ENCODE measurements around the gene NEO1. TPM values are rescaled to one million over a fixed set of nuclear protein-coding genes. Genes with fewer than 3 reads are reported as not detected.
A peak's percentile ranks its signal among the peaks of the same experiment; 100 is the strongest.
"Not testable (repeated sequence)": the region's sequence is repeated elsewhere in the genome, so short reads cannot be mapped to it uniquely, and the experiment has no call there.

NEO1 gene
- total RNA-seq, 2 donors from 2014 or later, result 5.2 to 5.3 TPM

DNA sequence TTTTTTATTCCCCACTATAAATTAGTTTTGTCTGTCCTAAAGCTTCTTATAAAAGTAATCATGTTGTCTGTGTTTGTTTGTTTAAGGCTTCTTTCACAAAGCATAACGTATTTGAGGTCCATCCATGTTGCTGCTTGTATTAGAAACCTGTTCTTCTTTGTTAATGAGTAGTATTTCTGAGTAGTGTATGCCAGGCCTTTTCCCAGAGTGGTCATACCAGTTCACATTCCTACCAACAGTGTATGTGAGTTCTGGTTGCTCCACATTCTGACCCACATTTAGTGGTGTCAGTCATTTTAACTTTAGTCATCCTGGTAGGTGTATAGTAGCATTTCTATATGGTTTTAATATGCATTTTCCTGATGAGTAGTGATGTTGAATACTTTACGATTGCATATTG lies 98.6 kb downstream of the NEO1 start:
- ATAC-seq, result no peak
- no peak overlapping the region for H3K27ac Mint-ChIP-seq
- no peak for DNase-seq (ENCODE audit: low spot score in 2 of 2)
- peaks cover 31 to 37% of the 10 kb centered on the region in 2 donors for H3K36me3 Mint-ChIP-seq
- peaks cover 10 to 38% of the 10 kb centered on the region in 2 donors for H3K9me3 Mint-ChIP-seq

DNA sequence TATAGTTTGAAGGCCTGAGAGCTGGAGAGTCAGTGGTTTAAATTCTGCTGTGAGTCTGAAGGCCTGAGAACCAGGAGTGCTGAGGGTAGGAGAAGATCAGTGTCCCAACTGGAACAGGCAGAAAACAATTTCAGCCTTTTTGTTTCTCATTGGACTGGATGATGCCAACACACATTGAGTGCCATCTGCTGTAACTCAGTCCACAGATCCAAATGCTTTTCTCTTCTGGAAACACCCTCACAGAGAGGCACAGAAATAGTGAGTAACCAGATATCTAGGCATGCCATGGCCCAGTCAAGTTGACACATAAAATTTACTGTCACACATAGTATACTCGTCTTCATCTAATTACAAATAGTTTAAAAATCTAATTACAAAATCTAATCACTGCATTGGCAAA lies 100.8 kb downstream of the NEO1 start:
- H3K27ac Mint-ChIP-seq, result no peak overlapping the region
- no peak for DNase-seq (ENCODE audit: low spot score in 2 of 2)
- peaks cover 14 to 39% of the 10 kb centered on the region in 2 donors for H3K9me3 Mint-ChIP-seq
- H3K36me3 Mint-ChIP-seq, result peaks cover 37 to 47% of the 10 kb centered on the region in 2 donors
- no peak for ATAC-seq

DNA sequence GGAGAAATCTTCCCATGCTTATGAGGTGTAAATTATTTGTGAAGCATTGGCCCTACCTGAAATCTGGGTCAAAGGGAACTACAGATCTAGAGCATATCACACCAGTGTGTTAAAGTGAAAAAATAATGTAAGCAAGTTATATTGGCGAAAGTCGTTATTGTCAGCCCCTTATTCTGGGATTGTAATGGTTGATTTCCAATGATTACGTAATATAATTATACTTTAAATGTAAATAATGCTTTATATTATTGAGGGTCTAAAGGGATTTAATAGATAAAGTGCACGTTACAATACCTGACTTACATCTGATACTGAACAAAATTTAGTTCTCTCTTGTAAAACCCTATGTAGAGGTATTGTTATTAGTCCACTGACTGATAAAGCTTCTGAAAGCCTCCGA lies 101.2 kb downstream of the NEO1 start:
- Mint-ChIP-seq H3K27ac (no peak overlapping the region), H3K36me3 (peaks cover 37 to 47% of the 10 kb centered on the region in 2 donors), H3K9me3 (peaks cover 14 to 39% of the 10 kb centered on the region in 2 donors)
- no peak for ATAC-seq
- DNase-seq (ENCODE audit: low spot score in 2 of 2), result no peak

DNA sequence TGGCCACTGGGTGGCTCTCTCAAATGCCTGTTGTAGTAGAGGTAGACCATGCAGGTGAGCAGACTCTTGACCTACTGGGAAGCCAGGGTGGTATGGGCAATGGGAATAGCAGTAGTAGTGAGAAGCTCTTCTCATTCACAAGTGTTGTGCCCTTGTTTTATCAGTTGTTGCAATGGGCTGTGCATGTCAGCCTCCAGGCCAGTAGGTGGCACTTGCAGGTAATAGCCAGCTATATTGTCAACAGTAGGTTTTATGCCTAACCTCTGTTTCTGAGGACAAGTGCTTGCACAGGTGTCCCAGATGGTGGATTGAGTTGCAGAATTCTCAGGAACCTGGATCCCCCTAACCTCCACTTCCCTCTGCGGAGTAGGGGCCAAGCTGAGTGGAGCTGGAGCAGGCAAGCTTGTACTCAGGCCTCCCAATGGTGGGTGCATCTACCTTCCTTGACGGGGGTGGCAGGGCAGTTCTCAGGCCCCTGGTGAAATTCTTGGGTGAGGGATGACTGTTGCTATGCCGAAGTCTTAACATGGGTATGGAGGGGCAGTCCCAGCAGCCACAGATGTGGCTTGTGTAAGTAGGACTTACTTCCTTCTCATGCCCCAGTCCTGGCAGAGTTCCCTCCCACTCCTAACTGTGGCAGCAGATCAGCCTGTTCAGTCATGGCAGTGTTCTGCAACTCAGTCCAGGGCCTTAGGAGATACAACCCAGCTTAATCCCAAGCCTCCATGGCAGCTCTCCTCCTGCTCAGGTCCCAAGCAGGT lies 104.3 kb downstream of the NEO1 start:
- ATAC-seq, result peak in 1 of 2 donors; percentile 53
- peaks cover 30 to 36% of the 10 kb centered on the region in 2 donors for H3K36me3 Mint-ChIP-seq

DNA sequence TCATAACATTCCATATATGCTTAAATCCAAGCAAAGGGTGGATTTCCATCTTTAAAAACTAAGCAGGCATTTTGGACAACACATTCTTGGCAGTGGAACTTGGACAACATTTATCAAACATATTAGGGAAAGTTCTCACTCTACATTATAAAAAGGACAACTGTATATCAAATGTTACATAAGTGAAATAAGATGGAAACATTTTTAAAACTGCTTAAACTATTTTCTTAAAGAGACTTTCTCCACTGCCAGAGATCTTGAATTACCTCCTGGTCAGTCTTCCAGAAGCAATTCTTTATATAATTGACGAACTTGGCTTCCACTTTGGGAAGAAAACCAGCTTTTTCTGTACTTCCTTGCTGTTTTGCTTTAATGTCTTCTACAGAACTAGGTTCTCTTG lies 109.3 kb downstream of the NEO1 start:
- DNase-seq (ENCODE audit: low spot score in 2 of 2) (no peak), ATAC-seq (no peak)
- Mint-ChIP-seq H3K9me3 (peaks cover 5 to 11% of the 10 kb centered on the region in 2 donors), H3K36me3 (peaks cover 11 to 14% of the 10 kb centered on the region in 2 donors), H3K27ac (no peak overlapping the region)

More for the DNA sequence above, 104.3 kb downstream of the NEO1 start:
- peaks cover 6 to 30% of the 10 kb centered on the region in 2 donors for H3K9me3 Mint-ChIP-seq
- H3K27ac Mint-ChIP-seq, result no peak overlapping the region
- no peak for DNase-seq (ENCODE audit: low spot score in 2 of 2)

DNA sequence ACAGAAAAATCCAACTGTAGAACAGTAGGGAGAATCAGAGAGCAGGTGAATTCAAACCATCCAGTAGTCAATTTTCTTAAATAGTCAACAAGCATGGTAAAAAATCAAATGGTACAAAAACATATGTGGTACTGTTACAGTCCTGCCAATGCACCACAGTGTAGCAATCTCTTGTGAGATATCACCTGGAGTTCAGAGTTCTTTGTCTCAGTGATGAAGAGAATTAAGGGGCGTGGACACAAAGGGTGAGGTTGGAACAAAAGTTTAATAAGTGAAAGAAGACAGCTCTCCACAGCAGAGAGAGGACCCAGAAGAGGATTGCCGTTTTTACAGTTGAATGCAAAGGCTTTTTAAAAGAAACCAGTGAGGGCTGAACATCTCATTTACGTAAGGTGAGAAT lies 113.2 kb downstream of the NEO1 start:
- H3K9me3 Mint-ChIP-seq, result peaks cover 6 to 11% of the 10 kb centered on the region in 2 donors
- peaks cover 8 to 17% of the 10 kb centered on the region in 2 donors for H3K36me3 Mint-ChIP-seq
- H3K27ac Mint-ChIP-seq, result peak overlapping the region in 1 of 2 donors; percentile 52
- DNase-seq (ENCODE audit: low spot score in 2 of 2) (no peak), ATAC-seq (no peak)

DNA sequence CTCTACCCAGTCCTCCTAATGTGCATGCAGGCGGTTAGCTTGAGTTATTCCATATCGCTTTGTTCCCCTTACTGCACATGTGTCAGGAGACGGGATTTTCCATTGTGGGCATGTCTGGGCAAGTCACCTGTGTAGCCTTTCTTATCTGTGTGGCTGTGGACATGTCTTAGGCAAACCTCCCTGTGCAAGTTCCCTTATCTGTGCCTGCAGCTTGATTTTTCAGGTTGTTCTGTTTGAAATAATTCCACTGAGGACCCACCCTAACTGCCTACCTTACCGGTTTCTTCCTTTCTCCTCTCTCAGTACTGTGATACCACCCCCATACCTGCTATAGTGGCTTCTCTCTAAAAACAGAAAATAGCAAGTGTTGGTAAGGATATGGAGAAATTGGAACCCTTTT lies 113.6 kb downstream of the NEO1 start:
- peak overlapping the region in 1 of 2 donors; percentile 52 for H3K27ac Mint-ChIP-seq
- peaks cover 8 to 17% of the 10 kb centered on the region in 2 donors for H3K36me3 Mint-ChIP-seq
- DNase-seq (ENCODE audit: low spot score in 2 of 2), result no peak
- ATAC-seq, result no peak
- H3K9me3 Mint-ChIP-seq, result peaks cover 6 to 11% of the 10 kb centered on the region in 2 donors

DNA sequence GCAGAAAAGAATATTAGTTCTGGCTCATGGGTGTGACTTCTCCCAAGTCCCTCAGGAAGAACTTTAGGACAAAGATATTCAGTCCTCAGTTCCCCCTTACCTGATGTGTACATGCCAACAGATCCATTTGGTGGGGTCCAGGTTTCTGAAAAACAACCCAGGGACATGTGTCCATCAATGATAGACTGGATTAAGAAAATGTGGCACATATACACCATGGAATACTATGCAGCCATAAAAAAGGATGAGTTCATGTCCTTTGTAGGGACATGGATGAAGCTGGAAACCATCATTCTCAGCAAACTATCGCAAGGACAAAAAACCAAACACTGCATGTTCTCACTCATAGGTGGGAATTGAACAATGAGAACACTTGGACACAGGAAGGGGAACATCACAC lies 114.4 kb downstream of the NEO1 start:
- not testable (repeated sequence) for ATAC-seq; DNase-seq (ENCODE audit: low spot score in 2 of 2)
- peaks cover 8 to 17% of the 10 kb centered on the region in 2 donors for H3K36me3 Mint-ChIP-seq
- H3K27ac Mint-ChIP-seq, result peak overlapping the region in 1 of 2 donors; percentile 52
- H3K9me3 Mint-ChIP-seq, result peaks cover 6 to 11% of the 10 kb centered on the region in 2 donors

DNA sequence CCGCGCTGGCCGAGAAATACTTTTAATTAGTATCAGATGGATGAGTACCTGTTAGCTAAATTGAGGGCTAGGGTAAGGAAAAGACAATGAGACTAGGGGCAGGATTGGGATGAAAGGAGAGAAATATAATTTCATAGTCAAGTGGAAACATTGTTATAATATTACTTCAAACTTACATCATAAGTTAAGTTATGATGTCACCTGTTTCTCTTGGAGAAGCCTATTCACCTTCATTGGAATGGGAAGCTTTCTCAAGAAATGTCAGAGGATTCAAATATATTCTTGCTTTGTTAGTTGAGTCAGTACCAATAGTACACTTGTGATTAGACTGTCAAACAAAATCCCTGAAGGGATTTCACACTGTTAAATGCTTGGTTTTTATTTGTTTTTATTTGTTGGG lies 116.2 kb downstream of the NEO1 start:
- DNase-seq (ENCODE audit: low spot score in 2 of 2), result no peak
- no peak for ATAC-seq

DNA sequence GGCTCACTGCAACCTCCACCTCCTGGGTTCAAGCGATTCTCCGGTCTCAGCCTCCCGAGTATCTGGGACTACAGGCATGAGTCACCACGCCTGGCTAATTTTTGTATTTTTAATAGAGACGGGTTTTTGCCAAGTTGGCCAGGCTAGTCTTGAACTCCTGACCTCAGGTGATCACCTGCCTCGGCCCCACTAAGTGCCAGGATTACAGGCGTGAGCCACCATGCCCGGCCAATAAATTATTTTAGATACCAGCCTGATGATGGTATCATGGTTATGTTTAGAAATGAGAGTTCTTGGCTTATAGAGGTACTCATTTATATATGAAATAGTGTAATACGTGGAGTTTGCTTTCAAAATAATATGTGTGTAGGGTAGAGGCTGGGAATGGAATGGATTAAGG lies 119.4 kb downstream of the NEO1 start:
- Mint-ChIP-seq H3K27ac (no peak overlapping the region), H3K36me3 (peaks cover under 1% of the 10 kb centered on the region in 2 donors), H3K9me3 (no peaks in the 10 kb centered on the region)
- ATAC-seq, result no peak
- DNase-seq (ENCODE audit: low spot score in 2 of 2), result no peak

More for the DNA sequence above, 116.2 kb downstream of the NEO1 start:
- Mint-ChIP-seq H3K9me3 (peaks cover 6 to 11% of the 10 kb centered on the region in 2 donors), H3K36me3 (peaks cover 8 to 17% of the 10 kb centered on the region in 2 donors), H3K27ac (peak overlapping the region in 1 of 2 donors; percentile 2)

DNA sequence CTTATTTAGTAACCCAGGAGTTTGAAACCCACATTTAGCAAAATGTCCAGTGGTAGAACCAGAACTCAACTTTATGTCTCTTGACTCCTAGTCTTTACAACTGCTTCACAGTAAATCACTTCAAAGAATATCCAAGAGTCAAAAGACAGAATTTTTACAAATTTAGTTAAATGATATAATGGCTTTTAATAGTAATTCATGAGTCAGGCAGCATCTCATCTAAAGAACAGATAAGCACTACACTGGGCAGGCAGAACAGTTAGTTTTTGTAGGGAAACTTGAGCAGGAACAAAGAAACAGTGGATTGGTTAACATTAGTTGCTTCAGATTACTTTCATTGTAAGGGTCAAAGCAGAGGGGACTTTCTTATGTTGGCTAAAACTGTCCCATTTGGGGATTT lies 120.2 kb downstream of the NEO1 start:
- Mint-ChIP-seq H3K27ac (no peak overlapping the region), H3K9me3 (no peaks in the 10 kb centered on the region), H3K36me3 (no peaks in the 10 kb centered on the region)
- DNase-seq (ENCODE audit: low spot score in 2 of 2) (no peak), ATAC-seq (no peak)

DNA sequence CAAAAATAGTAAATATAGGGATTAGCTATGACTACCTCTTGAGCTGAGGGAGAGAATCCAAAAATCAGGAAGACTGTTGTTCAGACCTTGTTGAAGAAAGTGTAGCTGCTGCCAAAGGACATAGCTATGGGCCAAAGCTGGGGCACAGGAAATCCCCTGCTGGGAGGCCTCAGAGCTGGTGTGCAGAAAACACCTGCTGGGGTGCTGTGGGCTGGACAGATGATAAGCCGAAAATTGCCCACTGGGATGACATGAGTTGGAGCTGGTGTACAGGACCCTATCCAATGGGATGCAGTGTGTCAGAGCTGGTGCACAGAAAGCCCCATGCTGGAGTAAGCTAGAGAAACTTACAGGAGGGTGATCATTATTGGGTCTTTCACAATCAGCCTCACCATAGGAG lies 121.9 kb downstream of the NEO1 start:
- no peaks in the 10 kb centered on the region for H3K36me3 Mint-ChIP-seq
- H3K9me3 Mint-ChIP-seq, result no peaks in the 10 kb centered on the region
- no peak overlapping the region for H3K27ac Mint-ChIP-seq
- no peak for ATAC-seq
- DNase-seq (ENCODE audit: low spot score in 2 of 2), result no peak

DNA sequence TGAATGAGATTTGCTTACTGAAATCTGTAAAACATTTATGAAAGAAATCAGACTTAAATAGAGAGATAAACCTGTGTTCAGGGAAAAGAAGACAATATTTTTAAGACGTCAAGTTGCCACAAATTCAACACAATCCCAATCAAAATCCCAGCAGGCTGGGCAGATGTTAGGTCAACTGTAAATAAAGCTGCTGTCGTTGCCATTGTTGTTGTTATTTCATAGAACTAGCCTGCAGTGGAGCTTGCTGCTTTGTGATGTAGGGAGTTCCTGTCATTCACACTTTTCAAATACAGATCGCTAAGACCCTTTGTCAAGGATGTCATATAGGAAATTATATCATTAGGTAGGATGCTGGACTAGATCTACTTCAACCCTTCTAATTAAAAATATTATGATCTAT lies 123.1 kb downstream of the NEO1 start:
- DNase-seq (ENCODE audit: low spot score in 2 of 2), result no peak
- ATAC-seq, result no peak
- H3K36me3 Mint-ChIP-seq, result peaks cover 3 to 4% of the 10 kb centered on the region in 2 donors
- H3K27ac Mint-ChIP-seq, result no peak overlapping the region
- H3K9me3 Mint-ChIP-seq, result no peaks in the 10 kb centered on the region

DNA sequence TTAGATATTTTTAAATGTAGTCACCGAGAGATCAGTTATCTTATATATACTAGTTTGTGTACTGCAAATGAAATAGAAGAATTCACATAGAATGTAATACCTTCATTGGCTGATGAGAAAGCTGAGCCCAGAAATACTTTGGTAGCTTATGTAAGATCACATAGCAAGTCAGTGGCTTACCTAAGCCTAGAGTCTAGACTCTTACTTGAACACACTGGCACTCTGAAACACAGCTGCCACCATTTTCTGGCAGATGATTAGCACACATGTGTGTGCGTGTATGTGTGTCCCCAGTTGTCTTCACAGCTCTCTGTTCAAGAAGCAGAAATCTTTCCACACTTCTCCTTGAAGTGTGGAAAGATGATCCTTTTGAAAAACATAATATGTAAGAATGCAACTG lies 124.3 kb downstream of the NEO1 start:
- DNase-seq (ENCODE audit: low spot score in 2 of 2) (no peak), ATAC-seq (no peak)

DNA sequence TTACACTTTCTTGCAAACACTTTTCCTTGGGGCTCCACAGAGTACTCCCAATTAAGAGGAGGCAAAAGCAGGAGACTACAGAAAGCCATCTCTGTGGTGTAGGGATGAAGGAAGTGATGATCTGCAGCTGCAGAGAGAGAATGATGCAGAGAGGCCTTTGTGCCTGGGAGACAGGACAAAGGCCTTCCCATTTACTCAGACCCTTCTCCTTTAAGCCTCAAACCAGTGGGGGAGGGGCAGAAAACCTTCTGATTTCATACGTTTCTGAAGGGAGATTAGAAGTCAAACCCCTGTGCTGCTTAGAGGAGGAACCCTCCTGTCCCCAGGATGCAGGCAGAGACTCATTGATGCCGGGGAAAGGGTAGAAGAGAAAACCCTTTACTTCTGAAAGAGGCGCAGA lies 130.8 kb downstream of the NEO1 start:
- ATAC-seq (no peak), DNase-seq (ENCODE audit: low spot score in 2 of 2) (no peak)
- Mint-ChIP-seq H3K27ac (no peak overlapping the region), H3K36me3 (peaks cover 28 to 31% of the 10 kb centered on the region in 2 donors), H3K9me3 (peaks cover 18 to 27% of the 10 kb centered on the region in 2 donors)

More for the DNA sequence above, 124.3 kb downstream of the NEO1 start:
- Mint-ChIP-seq H3K36me3 (peaks cover 15 to 16% of the 10 kb centered on the region in 2 donors), H3K27ac (no peak overlapping the region), H3K9me3 (peaks cover 4 to 8% of the 10 kb centered on the region in 2 donors)

DNA sequence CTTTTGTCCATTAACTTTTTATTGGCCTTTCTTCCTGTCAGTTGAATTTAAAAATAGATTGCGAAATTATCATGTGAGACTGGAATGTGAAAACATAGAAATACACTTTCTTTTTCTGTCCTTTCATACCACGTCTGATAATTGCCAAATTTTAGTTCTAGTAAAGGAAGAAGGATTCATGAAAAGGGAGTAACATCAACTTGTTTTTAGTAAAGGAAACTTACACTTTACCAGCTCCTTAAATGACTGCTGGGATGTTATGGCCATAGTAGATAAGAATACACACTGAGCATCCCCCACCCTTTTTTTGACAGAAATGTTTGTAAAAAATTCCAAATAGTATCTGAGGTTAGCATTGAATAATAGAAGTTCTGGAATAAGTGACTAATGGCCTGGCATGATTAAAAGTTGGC lies 137.9 kb downstream of the NEO1 start:
- ATAC-seq (no peak), DNase-seq (ENCODE audit: low spot score in 2 of 2) (no peak)
- Mint-ChIP-seq H3K27ac (no peak overlapping the region), H3K9me3 (peaks cover 0 to 6% of the 10 kb centered on the region in 2 donors), H3K36me3 (no peaks in the 10 kb centered on the region)

DNA sequence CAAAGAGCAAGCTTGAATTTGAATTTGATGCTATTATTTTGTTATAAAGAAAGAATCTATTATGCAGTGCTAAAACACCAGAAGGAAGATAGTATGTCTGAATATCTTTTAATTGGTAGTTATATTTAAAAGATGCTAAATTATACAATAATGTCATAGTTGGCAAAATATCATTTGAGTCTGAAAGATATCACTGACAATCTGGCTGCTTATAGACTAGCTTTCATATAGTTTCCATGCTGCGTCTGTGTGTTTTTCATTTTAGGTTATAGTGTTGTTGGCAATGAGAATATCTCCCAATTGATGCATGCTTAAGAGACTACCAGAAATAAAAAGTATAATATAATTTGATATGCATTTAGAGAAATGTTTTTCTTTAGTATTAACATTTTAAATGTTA lies 142.9 kb downstream of the NEO1 start:
- ATAC-seq (no peak), DNase-seq (ENCODE audit: low spot score in 2 of 2) (no peak)
- no peak overlapping the region for H3K27ac Mint-ChIP-seq
- no peaks in the 10 kb centered on the region for H3K9me3 Mint-ChIP-seq
- no peaks in the 10 kb centered on the region for H3K36me3 Mint-ChIP-seq

DNA sequence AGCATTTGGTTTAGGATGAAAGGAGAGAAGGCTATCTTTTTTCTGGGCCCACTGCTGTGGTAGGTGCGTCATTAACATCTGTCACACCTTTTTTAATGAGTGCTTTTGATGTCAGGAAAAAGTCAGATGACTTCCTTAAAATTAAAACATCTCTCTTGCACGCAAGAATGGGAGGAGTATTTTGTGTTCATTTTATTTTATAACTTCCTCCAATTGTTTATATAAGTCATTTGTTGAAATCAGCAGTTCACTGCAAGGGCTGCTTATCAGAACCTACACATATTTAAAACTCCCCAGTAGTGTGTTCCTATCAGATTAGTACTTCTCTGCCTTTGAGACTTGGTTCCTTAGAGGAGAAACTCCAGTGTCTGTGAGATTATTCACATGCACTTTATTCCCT lies 143.8 kb downstream of the NEO1 start:
- no peak overlapping the region for H3K27ac Mint-ChIP-seq
- ATAC-seq (no peak), DNase-seq (ENCODE audit: low spot score in 2 of 2) (no peak)
- H3K9me3 Mint-ChIP-seq, result no peaks in the 10 kb centered on the region
- no peaks in the 10 kb centered on the region for H3K36me3 Mint-ChIP-seq

Measured in activated naive CD4-positive, alpha-beta T cell treated with anti-CD3 and anti-CD28 coated beads, Interleukin-2, amount 50 U/mL, for 72 hours (primary cell).